HG03097 (cell line): ENCODE results near the gene RTP4.
"Not testable (repeated sequence)": the region's sequence is repeated elsewhere in the genome, so short reads cannot be mapped to it uniquely, and the experiment has no call there.

ENCODE experiments used
- ATAC-seq: cut with Tn5 transposase; IDR thresholded peaks from one replicate; pipeline ENCODE4 v1.9.1; 2021; ENCODE audit not compliant: unreplicated experiment, low FRiP score

Gene RTP4

DNA sequence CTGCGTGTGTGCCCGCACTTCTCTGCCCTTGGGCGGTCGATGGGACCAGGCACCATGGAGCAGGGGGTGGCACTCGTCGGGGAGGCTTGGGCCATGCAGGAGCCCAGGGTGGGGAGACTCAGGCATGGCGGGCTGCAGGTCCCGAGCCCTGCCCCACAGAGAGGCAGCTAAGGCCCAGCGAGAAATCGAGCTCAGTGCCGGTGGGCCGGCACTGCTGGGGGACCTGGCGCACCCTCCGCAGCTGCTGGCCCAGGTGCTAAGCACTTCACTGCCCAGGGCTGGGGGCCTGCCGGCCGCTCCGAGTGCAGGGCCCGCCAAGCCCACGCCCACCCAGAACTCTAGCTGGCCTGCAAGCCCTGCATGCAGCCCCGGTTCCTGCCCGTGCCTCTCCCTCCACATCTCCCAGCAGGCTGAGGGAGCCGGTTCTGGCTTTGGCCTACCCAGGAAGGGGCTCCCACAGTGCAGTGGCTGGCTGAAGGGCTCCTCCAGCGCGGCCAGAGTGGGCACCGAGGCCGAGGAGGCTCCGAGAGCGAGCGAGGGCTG is 553 bp upstream of the RTP4 start:
- ATAC-seq, result no peak

DNA sequence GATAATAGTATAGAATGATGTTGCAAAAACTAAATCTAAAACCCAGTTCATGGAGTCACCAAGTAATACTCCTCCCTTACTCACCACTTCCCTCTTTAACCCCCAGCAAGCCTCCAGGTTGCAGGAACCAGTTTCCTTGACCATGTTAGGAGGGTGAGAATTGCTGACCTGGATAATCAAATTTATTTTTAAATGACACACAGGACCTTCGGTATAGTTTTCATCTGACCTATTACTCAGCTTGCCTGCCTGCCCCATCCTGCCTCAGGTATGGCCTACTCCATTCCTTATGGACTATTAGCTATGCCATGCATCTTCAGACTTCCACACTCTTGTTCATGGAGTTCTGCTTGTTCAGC is 883 bp downstream of the RTP4 start:
- ATAC-seq, result no peak

DNA sequence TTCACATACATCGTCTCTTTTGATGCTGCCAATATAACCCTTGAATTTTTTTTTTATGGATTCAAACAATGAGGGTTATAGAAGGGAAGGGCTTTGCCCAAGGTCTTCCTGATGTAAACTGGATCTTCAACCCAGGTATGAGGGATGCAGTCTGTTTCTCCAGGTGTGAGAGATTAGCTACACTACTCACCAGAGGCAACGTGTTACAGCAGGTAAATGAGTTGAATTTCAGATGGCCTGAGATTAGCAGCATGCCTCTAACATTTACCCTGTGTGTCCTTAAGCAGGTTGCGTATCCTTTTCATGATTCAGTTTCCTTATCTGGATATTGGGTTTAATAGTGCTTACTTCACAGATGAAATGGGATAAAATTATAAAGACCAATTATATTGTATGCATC is 1.9 kb downstream of the RTP4 start:
- no peak for ATAC-seq

DNA sequence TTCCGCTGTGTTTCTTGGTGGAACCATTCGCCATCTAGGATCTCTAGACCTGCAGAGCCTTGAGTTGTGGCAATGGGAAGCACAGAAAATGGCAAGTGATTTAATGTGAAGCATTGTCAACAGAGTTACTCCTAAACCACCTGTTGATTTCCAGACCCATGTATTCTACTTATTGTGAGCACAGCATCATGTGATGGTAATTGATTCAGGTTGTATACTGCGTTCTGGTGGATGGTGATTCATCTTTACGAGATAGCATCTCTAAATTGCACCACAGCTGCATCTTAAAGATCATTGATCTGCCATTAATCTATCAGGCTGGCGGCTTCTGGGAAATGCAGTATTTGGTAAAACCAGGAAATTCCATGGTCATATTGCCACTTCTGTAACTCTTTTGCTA is 7.4 kb downstream of the RTP4 start:
- no peak for ATAC-seq

DNA sequence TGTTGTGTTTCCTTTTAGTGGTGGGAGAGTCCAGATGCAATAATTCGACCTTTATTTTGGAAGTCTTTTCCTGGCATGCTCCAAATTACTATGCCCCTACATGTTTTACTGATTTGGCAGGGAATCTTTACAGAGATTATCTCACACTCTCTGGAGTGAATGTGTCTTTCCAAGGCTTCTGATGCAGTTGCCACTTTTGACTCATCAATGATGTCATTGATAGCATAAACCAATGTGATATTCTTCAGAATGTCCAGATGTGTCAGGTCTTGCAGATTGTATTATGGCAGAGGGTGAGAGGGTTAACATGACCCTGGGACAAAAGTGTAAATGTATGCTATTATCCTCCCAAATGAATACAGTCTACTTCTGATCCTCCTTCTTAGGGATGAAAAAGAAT is 9.7 kb downstream of the RTP4 start:
- ATAC-seq, result no peak

DNA sequence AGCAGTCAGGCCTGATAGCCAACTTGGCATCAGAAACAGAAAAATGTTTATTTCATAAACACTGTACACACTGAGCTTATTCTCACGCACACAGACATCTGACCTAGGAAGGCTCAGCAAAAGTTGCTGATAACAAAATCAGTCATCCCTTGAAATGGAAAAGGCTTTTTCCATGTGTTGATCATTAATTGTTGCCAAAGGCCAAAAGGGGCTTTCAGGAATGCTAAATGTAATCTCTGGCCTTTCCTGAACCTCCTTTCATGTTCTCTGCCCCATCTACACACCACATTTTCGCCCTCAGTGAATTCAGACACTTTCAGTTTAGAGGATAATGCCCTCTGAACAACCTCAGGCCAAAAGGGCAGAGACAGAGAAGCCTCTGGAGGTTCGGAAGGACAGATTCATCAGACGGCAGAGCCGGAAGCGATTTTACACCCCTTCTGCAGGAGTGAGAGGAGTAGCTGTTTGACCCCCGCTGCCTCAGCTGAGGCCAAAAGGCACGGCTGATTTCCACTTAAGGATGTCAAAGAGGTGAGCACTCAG is 14.5 kb downstream of the RTP4 start:
- ATAC-seq, result no peak

DNA sequence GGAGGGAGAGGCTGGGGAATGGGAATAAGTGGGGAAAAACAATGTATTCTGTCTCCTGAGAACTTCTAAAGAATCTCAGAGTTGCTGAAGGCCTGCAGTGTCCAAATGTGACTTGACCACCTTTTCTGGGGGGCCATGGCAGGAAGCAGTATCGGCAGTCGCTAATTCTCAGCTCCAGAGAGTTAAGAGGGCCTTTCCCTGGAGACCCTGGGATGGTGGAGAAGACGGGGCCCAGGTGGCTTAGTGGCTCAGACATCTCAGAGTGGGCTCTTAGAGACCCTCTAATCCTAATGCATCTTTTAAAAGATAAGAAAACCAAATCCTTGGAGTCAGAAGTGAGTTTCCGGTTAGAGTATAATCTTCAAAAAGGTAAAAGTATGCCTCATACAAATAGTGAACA is 15.1 kb downstream of the RTP4 start:
- no peak for ATAC-seq

DNA sequence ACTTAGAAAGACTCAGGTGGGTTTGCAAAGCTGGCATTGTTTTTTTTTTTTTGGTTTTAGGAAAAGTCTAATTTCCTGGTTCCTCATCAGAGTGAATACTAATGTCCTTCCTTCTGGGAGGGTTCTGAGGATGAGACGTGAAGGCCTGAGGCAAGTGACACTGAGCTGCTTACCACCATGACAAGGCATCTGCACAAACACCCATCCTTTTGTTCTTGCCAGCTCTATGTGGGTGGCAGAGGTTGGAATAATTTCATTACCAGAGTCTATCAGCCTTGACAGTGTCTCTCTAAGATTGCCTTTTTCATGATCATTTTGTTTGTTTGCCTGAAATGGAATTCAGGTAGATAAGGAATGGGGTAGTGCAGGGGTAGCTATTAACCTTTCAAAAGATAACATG is 17.1 kb downstream of the RTP4 start:
- ATAC-seq, result no peak

DNA sequence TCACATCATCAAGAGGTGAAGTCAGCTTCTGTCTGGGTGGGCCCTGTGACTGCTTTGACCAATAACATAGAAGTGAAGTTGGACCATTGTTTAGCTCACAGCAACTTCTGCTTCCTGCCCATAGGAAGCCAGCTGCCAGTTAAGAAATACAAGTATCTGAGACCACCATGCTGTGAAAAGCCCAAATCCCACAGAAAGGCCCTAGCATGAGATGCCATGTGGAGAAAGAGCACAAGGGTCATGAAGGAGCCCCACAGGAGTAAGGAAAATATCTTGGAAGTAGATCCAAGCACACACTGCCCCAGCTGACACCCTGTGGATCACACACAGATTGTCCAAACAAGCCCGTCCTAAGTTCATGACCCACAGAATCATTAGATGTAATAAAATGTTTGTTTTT is 28.5 kb downstream of the RTP4 start:
- ATAC-seq, result no peak

DNA sequence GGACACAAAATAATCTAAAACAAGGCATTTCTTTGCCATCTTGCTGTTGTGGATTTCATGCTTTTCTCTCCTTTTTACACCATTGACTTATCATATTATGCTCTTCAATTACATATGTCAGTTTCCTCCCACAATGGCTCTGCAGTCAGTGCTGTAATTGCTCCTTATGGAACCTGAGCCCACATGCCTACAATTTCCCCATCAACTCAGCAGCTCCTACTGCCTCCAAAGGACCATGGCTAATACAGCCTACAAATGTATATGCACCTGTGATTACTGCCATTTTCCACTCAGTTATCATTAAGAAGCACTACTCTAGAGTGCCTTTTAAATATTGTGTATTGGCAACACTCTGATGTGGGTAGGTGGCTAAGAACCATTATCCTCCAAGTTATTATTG is 30.8 kb downstream of the RTP4 start:
- ATAC-seq, result no peak

DNA sequence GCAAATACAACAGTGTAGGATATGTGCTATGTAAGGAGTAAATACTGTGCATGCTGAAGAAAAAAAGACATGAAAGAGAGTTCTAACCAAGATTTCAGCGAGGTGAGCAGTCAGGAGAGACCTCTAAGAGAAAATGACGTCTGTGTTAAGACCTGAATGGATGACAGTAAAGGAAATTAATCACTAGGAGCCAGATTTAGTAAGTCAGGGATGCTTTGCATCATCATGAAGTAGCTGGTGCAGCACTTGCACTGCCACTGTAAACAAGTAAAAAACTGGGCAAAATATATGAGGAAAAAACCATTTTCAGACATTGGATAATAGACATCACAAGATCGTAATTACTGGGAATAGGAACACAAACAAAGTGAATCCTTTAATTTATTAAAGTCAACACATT is 32.6 kb downstream of the RTP4 start:
- ATAC-seq, result no peak

DNA sequence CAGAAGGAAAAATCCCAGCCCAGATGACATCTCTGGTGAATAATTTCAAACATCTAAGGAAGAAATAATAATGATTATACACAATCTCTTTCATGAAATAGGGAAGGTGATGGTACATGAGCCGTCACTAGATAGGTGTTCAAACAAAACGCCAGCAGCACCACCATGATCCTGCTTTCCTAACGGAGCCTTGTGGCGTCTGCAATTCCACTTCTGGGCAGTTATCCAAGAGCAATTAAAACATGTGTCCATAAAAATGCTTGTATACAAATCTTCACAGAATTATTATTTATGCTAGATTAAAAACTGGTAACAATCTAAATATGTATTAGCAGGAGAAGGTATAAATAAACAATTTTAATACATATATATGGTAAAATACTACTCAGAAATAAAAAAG is 33.7 kb downstream of the RTP4 start:
- ATAC-seq, result no peak

DNA sequence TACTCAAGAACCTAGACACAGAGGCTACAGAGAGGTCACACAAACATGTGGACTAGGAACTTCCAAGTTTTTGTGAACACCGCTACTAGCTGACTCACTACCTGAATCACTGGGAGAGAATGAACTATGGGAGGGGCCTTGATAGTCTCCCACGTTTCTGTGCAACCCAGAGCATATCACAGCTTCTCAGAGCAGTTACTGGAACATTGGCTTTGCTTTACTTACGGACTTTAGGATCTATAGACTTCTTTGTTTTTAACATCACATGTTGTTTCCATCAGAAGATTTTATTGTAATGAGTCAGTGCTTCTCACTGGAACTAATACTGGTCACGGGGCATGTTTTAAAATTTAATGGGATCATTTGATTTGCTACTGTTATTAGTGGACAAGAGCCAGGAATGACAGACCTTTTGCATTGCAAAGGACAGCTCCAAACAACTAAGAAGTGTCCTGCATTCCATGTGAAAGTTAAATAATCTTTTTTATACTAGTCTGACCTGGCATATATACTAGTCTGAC is 35.6 kb downstream of the RTP4 start:
- no peak for ATAC-seq

DNA sequence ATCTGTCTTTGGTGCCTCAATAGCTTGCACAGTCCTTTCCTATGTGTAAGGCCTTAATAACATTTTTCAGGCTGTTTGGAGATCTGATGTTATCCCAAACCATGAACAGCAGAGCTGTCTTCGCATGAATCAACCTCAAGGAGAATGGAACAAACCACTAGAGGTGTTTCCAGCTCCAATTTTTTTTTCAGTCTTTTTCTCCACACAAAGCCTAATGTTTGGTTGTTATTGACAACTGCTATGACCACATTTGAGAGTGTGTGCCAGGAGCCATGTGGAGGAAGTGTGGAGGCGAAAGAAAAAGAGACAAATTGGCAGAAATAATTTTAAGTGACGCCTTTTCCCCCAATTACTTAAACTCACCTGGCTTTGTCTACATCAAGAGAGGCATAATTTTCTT is 38.7 kb downstream of the RTP4 start:
- no peak for ATAC-seq

DNA sequence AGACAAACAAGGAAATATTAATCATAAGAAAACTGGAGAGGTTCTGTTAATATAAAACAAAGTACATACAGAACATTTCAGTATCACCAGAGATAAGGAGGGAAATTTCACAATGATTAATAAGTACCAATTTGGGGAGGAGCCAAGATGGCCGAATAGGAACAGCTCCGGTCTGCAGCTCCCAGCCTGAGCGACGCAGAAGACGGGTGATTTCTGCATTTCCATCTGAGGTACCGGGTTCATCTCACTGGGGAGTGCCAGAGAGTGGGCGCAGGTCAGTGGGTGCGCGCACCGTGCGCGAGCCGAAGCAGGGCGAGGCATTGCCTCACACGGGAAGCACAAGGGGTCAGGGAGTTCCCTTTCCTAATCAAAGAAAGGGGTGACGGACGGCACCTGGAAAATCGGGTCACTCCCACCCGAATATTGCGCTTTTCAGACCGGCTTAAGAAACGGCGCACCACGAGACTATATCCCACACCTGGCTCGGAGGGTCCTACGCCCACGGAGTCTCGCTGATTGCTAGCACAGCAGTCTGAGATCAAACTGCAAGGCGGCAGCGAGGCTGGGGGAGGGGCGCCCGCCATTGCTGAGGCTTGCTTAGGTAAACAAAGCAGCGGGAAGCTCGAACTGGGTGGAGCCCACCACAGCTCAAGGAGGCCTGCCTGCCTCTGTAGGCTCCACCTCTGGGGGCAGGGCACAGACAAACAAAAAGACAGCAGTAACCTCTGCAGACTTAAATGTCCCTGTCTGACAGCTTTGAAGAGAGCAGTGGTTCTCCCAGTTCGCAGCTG is 44.0 kb downstream of the RTP4 start:
- ATAC-seq, result not testable (repeated sequence)
